BLaER1 (cell line): ENCODE measurements around the gene TEX30.

ENCODE experiments used
- H3K27ac ChIP-seq: shearing (Covaris generic); formaldehyde crosslinking; 2 replicates; pipeline ENCODE4 v1.8.1; 2022
- H3K27me3 ChIP-seq: shearing (Covaris generic); formaldehyde crosslinking; 2 replicates; pipeline ENCODE4 v1.8.1; 2022
- H3K36me3 ChIP-seq: shearing (Covaris generic); formaldehyde crosslinking; 2 replicates; pipeline ENCODE4 v1.8.1; 2022
- H3K4me1 ChIP-seq: shearing (Covaris generic); formaldehyde crosslinking; 2 replicates; pipeline ENCODE4 v1.8.1; 2022
- H3K4me2 ChIP-seq: shearing (Covaris generic); formaldehyde crosslinking; 2 replicates; pipeline ENCODE4 v1.8.1; 2022
- H3K4me3 ChIP-seq: shearing (Covaris generic); formaldehyde crosslinking; 2 replicates; pipeline ENCODE4 v1.8.1; 2022
- H3K9ac ChIP-seq: shearing (Covaris generic); formaldehyde crosslinking; 2 replicates; pipeline ENCODE4 v1.8.1; 2022
- H3K9me3 ChIP-seq: shearing (Covaris generic); formaldehyde crosslinking; 2 replicates; pipeline ENCODE4 v1.8.1; 2022
- H4K20me1 ChIP-seq: shearing (Covaris generic); formaldehyde crosslinking; 2 replicates; pipeline ENCODE4 v1.8.1; 2022
- Cebpa-rat ChIP-seq: shearing (Covaris generic); IDR thresholded peaks from 2 replicates; pipeline ENCODE4 v1.8.1; 2022

TEX30 gene

GRCh38 chr13:102779436-102780159 lies 6.0 kb upstream of the TEX30 start:
- Histone ChIP-seq H3K4me1 (peaks cover 13% of the 10 kb centered on the region), H4K20me1 (no peaks in the 10 kb centered on the region), H3K27me3 (no peaks in the 10 kb centered on the region), H3K9me3 (peaks cover 21% of the 10 kb centered on the region), H3K27ac (no peak overlapping the region; the same call in 1 of the 2 replicates), H3K36me3 (peaks cover 11% of the 10 kb centered on the region; the same call in 1 of the 2 replicates), H3K4me2 (peak overlapping the region; percentile 18), H3K9ac (no peak overlapping the region), H3K4me3 (no peak overlapping the region)
- TF ChIP-seq Cebpa-rat = no peak

GRCh38 chr13:102777736-102778135 lies 4.2 kb upstream of the TEX30 start:
- Histone ChIP-seq H3K27ac (no peak overlapping the region), H3K36me3 (peaks cover 11% of the 10 kb centered on the region; the same call in 1 of the 2 replicates), H3K4me1 (peaks cover 21% of the 10 kb centered on the region), H3K9me3 (peaks cover 27% of the 10 kb centered on the region), H3K4me3 (no peak overlapping the region), H4K20me1 (no peaks in the 10 kb centered on the region), H3K4me2 (no peak overlapping the region), H3K9ac (no peak overlapping the region), H3K27me3 (no peaks in the 10 kb centered on the region)
- TF ChIP-seq Cebpa-rat = no peak

GRCh38 chr13:102776271-102776670 lies 2.7 kb upstream of the TEX30 start:
- Histone ChIP-seq H4K20me1 (no peaks in the 10 kb centered on the region), H3K9me3 (peaks cover 13% of the 10 kb centered on the region), H3K4me3 (no peak overlapping the region), H3K27ac (no peak overlapping the region), H3K4me2 (no peak overlapping the region), H3K9ac (no peak overlapping the region), H3K36me3 (peaks cover under 1% of the 10 kb centered on the region; the same call in 1 of the 2 replicates), H3K27me3 (no peaks in the 10 kb centered on the region), H3K4me1 (peaks cover 35% of the 10 kb centered on the region)
- TF ChIP-seq Cebpa-rat = no peak

DNA sequence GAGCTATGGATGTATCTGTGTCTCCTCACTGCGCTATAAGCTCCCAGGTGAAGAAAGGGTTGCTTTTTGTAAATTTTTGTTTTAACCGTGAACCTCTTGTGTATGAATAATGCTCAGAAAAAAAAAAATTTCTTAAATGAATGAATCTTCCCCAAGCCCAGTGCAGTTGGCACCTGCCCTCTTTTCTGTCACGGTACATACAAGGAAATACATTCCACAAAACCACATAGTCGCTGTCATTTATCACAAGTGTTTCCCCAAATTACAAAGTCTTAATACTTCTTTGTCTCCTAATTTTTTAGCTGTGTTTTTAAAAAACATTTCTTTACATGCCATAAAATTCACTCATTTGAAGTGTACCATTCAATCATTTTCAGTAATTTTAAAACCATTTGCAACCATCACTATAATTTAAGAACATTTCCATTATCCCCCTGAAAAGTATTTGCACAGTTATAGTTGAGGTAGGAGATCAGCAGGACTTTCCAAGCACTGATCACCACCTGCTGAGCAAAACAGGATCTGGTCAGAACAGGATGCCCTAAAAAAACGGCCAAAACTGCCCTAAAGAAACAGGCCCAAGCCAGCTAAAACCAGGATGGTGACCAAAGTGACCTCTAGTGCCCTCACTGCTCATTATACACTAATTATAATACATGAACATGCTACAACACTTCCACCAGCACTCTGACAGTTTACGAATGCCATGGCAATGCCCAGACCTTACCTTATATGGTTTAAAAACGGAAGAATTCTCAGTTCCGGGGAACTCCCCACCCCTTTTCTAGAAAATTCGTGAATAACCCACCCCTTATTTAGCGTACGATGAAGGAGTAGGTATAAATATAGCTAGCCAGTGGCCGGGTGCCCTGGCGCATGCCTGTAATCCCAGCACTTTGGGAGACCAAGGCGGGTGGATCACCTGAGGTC lies 1.3 kb upstream of the TEX30 start:
- no peak for TF ChIP-seq Cebpa-rat
- Histone ChIP-seq H3K36me3 (no peaks in the 10 kb centered on the region), H4K20me1 (no peaks in the 10 kb centered on the region), H3K4me2 (no peak overlapping the region), H3K4me3 (no peak overlapping the region), H3K27me3 (no peaks in the 10 kb centered on the region), H3K9ac (no peak overlapping the region), H3K27ac (no peak overlapping the region), H3K4me1 (peaks cover 40% of the 10 kb centered on the region), H3K9me3 (peaks cover 7% of the 10 kb centered on the region)

DNA sequence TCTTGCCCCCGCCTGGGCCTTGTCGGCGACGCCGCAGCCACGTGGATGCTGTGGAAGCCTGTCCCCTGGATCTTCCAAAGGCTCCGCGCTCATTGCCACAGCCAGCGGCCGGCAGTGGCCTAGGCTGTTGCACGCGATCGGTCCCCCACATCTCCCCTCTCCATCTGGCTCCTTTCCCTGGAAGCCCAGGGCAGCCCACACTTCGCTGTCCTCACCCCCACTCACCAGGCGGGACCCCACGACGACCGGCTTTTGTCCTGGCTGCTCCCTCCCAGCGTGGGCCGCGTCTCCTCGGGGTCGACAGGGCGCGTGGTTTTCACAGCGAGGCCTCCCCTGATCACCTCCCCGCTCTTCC lies 605 bp upstream of the TEX30 start:
- Histone ChIP-seq H3K4me2 (peak overlapping the region; percentile 92), H3K36me3 (no peaks in the 10 kb centered on the region), H3K9ac (peak overlapping the region; percentile 89; the same call in 1 of the 2 replicates), H3K4me3 (peak overlapping the region; percentile 86), H3K27ac (peak overlapping the region; percentile 88; the same call in 1 of the 2 replicates), H3K27me3 (no peaks in the 10 kb centered on the region), H3K9me3 (peaks cover 7% of the 10 kb centered on the region), H4K20me1 (no peaks in the 10 kb centered on the region), H3K4me1 (peaks cover 33% of the 10 kb centered on the region)
- TF ChIP-seq Cebpa-rat = no peak

DNA sequence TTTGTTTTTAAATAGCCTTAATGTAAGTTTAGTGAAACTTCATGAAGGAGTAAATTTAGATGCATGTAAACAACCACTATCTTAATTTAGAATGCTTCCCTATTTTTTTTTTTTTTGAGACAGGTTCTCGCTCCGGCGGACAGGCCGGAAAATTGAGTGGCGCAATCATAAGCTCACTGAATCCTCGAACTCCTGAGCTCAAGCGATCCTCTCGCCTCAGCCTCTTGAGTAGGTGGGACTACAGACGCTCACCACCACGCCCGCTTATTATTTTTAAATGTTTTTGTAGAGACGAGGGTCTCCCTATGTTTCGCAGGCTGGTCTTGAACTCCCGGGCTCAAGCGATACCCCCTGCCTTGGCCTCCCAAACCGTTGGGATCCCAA lies 1.6 kb downstream of the TEX30 start:
- Histone ChIP-seq H3K27ac (no peak overlapping the region), H3K9me3 (peaks cover 7% of the 10 kb centered on the region), H3K9ac (no peak overlapping the region), H3K27me3 (no peaks in the 10 kb centered on the region), H3K4me2 (peak overlapping the region; percentile 92), H3K36me3 (peaks cover 8% of the 10 kb centered on the region), H4K20me1 (no peaks in the 10 kb centered on the region), H3K4me3 (no peak overlapping the region), H3K4me1 (peaks cover 29% of the 10 kb centered on the region)
- TF ChIP-seq Cebpa-rat = no peak

- Histone ChIP-seq H3K4me2 (peak overlapping the region; percentile 92), H3K9me3 (peaks cover 7% of the 10 kb centered on the region), H3K36me3 (peaks cover 9% of the 10 kb centered on the region), H3K27ac (no peak overlapping the region), H4K20me1 (no peaks in the 10 kb centered on the region), H3K27me3 (no peaks in the 10 kb centered on the region), H3K9ac (no peak overlapping the region), H3K4me1 (peaks cover 29% of the 10 kb centered on the region), H3K4me3 (no peak overlapping the region)
- no peak for TF ChIP-seq Cebpa-rat
Observed at GRCh38 chr13:102771298-102772041, 2.1 kb downstream of the TEX30 start.

DNA sequence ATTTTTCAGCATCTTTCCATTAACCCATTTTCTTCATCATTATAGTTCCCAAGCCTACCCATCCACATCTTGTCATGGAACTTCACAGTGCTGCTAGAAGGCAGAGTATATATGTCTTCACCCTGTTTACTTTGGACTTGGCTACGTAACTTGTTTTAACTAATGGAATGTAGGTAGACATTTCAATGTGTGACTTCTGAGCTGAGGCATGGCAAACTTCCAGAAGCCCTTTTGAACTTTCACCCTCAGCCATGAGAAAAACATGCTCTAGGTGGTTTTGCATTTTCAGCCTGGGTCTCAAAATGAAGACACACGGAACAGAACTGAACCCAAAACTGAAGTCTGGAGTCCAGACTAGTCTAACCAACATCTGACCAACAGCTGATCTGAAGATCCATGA lies 3.2 kb downstream of the TEX30 start:
- Histone ChIP-seq H3K4me3 (no peak overlapping the region), H4K20me1 (no peaks in the 10 kb centered on the region), H3K9ac (no peak overlapping the region), H3K36me3 (peaks cover 13% of the 10 kb centered on the region), H3K4me1 (peaks cover 29% of the 10 kb centered on the region), H3K27ac (no peak overlapping the region), H3K4me2 (no peak overlapping the region), H3K9me3 (peaks cover 7% of the 10 kb centered on the region), H3K27me3 (no peaks in the 10 kb centered on the region)
- TF ChIP-seq Cebpa-rat = no peak

DNA sequence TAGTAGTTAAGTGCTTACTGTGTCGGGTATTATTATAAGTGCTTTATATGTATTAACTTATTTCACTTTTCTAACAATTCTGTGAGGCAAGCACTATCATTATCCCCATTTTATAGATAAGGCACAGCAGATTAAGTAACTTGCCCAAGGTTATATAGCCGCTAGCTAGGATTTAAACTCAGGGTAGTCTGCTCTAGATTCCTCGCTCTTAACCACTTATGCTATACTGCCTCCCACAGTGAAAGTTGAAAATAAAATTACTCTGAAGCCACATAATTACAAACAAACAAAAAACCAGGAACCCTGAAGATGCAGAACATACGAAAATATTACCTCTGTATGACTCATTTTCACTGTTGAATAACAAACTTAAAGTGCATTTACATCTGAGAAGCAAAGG lies 3.9 kb downstream of the TEX30 start:
- no peaks in the 10 kb centered on the region for H4K20me1 ChIP-seq
- H3K27me3 ChIP-seq = no peaks in the 10 kb centered on the region
- peaks cover 29% of the 10 kb centered on the region for H3K4me1 ChIP-seq
- peaks cover 15% of the 10 kb centered on the region for H3K36me3 ChIP-seq
- no peak overlapping the region for H3K9ac ChIP-seq
- H3K9me3 ChIP-seq = peaks cover 7% of the 10 kb centered on the region
- no peak overlapping the region for H3K4me3 ChIP-seq
- H3K4me2 ChIP-seq = no peak overlapping the region
- no peak overlapping the region for H3K27ac ChIP-seq
- TF ChIP-seq Cebpa-rat = no peak
